GM23338 (cell line): ENCODE data around the gene RPS6KA1. TPM values are rescaled to one million over a fixed set of nuclear protein-coding genes. Genes with fewer than 3 reads are reported as not detected.

Experiments
- microRNA counts: library from miRNA; unstranded; fragments of <30 nt; microRNA quantifications from one replicate; lab custom pipeline; 2017
- microRNA-seq: library from miRNA; unstranded; fragments of <30 nt; microRNA quantifications from one replicate; pipeline ENCODE4, GENCODE V29; 2017
- polyA plus RNA-seq: library from polyadenylated mRNA; unstranded; fragments of >200 nt; fragmentation: Nextera tagmentation; extraction: Ambion mirVana; gene quantifications from 2 replicates; pipeline ENCODE4 v1.2.1, GENCODE V29; 2016
- small RNA-seq: library from RNA; depleted of rRNA; stranded (forward); fragments of <200 nt; gene quantifications from one replicate; pipeline ENCODE3, GENCODE V24; 2014; ENCODE audit warnings: low replicate concordance
- total RNA-seq: library from RNA; depleted of rRNA; stranded (reverse); fragments of >200 nt; shearing (Covaris generic); gene quantifications from 2 replicates; pipeline ENCODE4 v1.2.3, GENCODE V29; 2014; rRNA removed

The RPS6KA1 gene
- total and polyA plus RNA-seq, 2 experiments from 2014 or later, result 28.3 to 68.6 TPM

MicroRNA genes within 50 kb of the gene (microRNA counts, 767-probe panel; counts per million panel counts)
- microRNA hsa-miR-1976 (lab: Ali Mortazavi, UCI), result not detected

Small RNAs within 50 kb of the gene (microRNA-seq; reads per million reads assigned to microRNA genes)
- 0.66 reads per million for gene MIR1976

Small RNAs within 50 kb of the gene (small RNA-seq; reads per million reads assigned to genes)
- gene MIR1976, result not detected
- gene RF00019, result not detected
- gene RNU7-29P, result not detected

Other genes with a start within 250 kb of the RPS6KA1 start
- 28.9 and 30.9 TPM in 2 replicates for gene SH3BGRL3, start 249.7 kb upstream of the RPS6KA1 start, total RNA-seq
- gene SH3BGRL3, start 249.7 kb upstream of the RPS6KA1 start, polyA plus RNA-seq, result 370 and 378 TPM in 2 replicates
- gene UBXN11, start 223.1 kb upstream of the RPS6KA1 start, total RNA-seq, result 8.0 and 9.4 TPM in 2 replicates
- gene UBXN11, start 223.1 kb upstream of the RPS6KA1 start, polyA plus RNA-seq, result 7.3 and 8.3 TPM in 2 replicates
- gene CD52, start 211.8 kb upstream of the RPS6KA1 start, total RNA-seq, result not detected in 2 replicates
- 7.3 and 9.6 TPM in 2 replicates for gene CD52, start 211.8 kb upstream of the RPS6KA1 start, polyA plus RNA-seq
- 10.0 and 18.4 TPM in 2 replicates for gene CRYBG2, start 175.6 kb upstream of the RPS6KA1 start, total RNA-seq
- 17.6 and 19.4 TPM in 2 replicates for gene CRYBG2, start 175.6 kb upstream of the RPS6KA1 start, polyA plus RNA-seq
- not detected in 2 replicates for gene ZNF683, start 157.0 kb upstream of the RPS6KA1 start, total RNA-seq
- gene ZNF683, start 157.0 kb upstream of the RPS6KA1 start, polyA plus RNA-seq, result not detected in 2 replicates
- 1,538 and 1,571 TPM in 2 replicates for gene LIN28A, start 118.9 kb upstream of the RPS6KA1 start, total RNA-seq
- 604 and 648 TPM in 2 replicates for gene LIN28A, start 118.9 kb upstream of the RPS6KA1 start, polyA plus RNA-seq
- 47.2 and 49.5 TPM in 2 replicates for gene DHDDS, start 97.4 kb upstream of the RPS6KA1 start, total RNA-seq
- 26.9 and 32.6 TPM in 2 replicates for gene DHDDS, start 97.4 kb upstream of the RPS6KA1 start, polyA plus RNA-seq
- gene HMGN2, start 57.3 kb upstream of the RPS6KA1 start, total RNA-seq, result 330 and 377 TPM in 2 replicates
- gene HMGN2, start 57.3 kb upstream of the RPS6KA1 start, polyA plus RNA-seq, result 1,101 and 1,122 TPM in 2 replicates
- 82.1 and 104 TPM in 2 replicates for gene ARID1A, start 166.3 kb downstream of the RPS6KA1 start, total RNA-seq
- 50.0 and 62.6 TPM in 2 replicates for gene ARID1A, start 166.3 kb downstream of the RPS6KA1 start, polyA plus RNA-seq